Smooth muscle cell (in vitro differentiated cells): Measurements from ENCODE around the gene CERKL. TPM values are rescaled to one million over a fixed set of nuclear protein-coding genes. Genes with fewer than 3 reads are reported as not detected.

Experiments used
- DNase-seq: peaks from one replicate; lab custom pipeline; 2025; ENCODE audit not compliant: unreplicated experiment; lab: John Stamatoyannopoulos, UW
- H2AFZ ChIP-seq: fragments of 200-600 bp; sonication (generic); 2 replicates; pipeline ENCODE4 v1.6.0; 2016; ENCODE audit warnings: antibody characterized with exemption, low read depth, mild to moderate bottlenecking
- H3F3A ChIP-seq: fragments of 200-600 bp; sonication (generic); 2 replicates; pipeline ENCODE4 v1.6.0; 2017; ENCODE audit warnings: antibody characterized with exemption, low read depth
- H3K27ac ChIP-seq: fragments of 200-600 bp; sonication (generic); 2 replicates; pipeline ENCODE4 v1.5.1; 2016; ENCODE audit warnings: low read depth, mild to moderate bottlenecking
- H3K27me3 ChIP-seq: fragments of 200-600 bp; sonication (generic); 2 replicates; pipeline ENCODE4 v1.6.1; 2016; ENCODE audit warnings: low read depth, mild to moderate bottlenecking
- H3K36me3 ChIP-seq: fragments of 200-600 bp; sonication (generic); 2 replicates; pipeline ENCODE4 v1.5.1; 2016; ENCODE audit warnings: low read depth
- H3K4me1 ChIP-seq: fragments of 200-600 bp; sonication (generic); 2 replicates; pipeline ENCODE4 v1.5.1; 2016; ENCODE audit warnings: low read depth
- H3K4me2 ChIP-seq: fragments of 200-600 bp; sonication (generic); 2 replicates; pipeline ENCODE4 v1.6.0; 2016; ENCODE audit warnings: mild to moderate bottlenecking
- H3K4me3 ChIP-seq: fragments of 200-600 bp; sonication (generic); 2 replicates; pipeline ENCODE4 v1.5.1; 2016; ENCODE audit warnings: mild to moderate bottlenecking
- H3K79me2 ChIP-seq: fragments of 200-600 bp; sonication (generic); 2 replicates; pipeline ENCODE4 v1.6.0; 2016; ENCODE audit warnings: low read depth, mild to moderate bottlenecking
- H3K9ac ChIP-seq: fragments of 200-600 bp; sonication (generic); 2 replicates; pipeline ENCODE4 v1.6.0; 2016; ENCODE audit warnings: low read depth
- H3K9me3 ChIP-seq: fragments of 200-600 bp; sonication (generic); replicated peaks from 2 replicates; pipeline ENCODE4 v1.5.1; 2016; ENCODE audit warnings: low read depth
- H4K20me1 ChIP-seq: fragments of 200-600 bp; sonication (generic); 2 replicates; pipeline ENCODE4 v1.6.0; 2016; ENCODE audit warnings: low read depth
- whole genome bisulfite sequencing: methylation state at CpG from one replicate; pipeline ENCODE4 v1.1.7; 2016; ENCODE audit warnings: low lambda C conversion rate; 5-methylcytosine and 5-hydroxymethylcytosine counted together
- polyA plus RNA-seq: library from polyadenylated mRNA; unstranded; fragments of >200 nt; fragmentation: Nextera tagmentation; extraction: Ambion mirVana; gene quantifications from 2 replicates; pipeline ENCODE4 v1.2.1, GENCODE V29; 2016
- total RNA-seq: library from RNA; depleted of rRNA; stranded (reverse); fragments of >200 nt; gene quantifications from 2 replicates; pipeline ENCODE4 v1.2.3, GENCODE V29; 2014
- TF ChIP-seq, protein P1 (sequence below): fragments of 200-600 bp; sonication (generic); IDR thresholded peaks from 2 replicates; pipeline ENCODE4 v1.5.1; 2017; ENCODE audit warnings: borderline replicate concordance, mild to moderate bottlenecking, antibody characterized with exemption; ENCODE audit not compliant: insufficient read depth, poor library complexity, severe bottlenecking

The CERKL gene
- total and polyA plus RNA-seq, 2 experiments from 2014 or later, result 1.4 TPM; not detected in 1

DNA sequence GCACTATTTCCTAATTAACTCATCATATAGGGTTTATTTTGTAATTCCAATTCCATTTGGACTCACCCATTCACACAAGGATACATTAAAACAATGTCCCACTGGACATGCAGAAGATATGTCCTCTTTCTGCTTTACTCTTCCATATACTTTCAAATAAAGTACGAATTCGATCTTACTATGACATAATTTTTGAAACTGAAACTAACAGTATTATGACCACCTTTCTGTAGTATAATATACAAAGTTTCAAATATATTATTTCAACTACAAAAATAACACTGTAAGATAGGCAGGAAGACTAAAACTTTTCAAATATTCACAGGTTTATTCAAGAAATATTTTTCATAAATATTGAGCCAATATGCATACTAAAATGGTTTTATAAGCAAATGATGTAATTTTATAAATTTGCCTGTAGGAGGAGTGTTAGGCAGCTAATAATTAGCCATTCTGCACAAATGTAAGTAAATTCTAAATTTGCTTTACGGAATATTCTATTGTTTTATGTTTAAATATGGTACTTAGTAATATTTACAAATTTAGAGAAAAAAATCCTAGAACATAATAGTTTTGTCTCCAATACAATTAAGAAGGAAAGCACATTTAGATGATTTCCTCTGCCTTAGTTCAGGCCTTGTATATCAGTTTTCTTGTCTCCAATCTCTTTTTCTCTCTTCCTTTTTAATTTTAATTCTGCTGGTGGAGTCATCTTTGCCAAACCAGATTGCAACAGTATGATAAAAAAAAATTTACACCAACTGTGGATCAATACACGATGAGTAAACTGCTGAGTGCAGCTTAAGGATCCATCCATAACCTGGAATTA lies 85.9 kb downstream of the CERKL start:
- Histone ChIP-seq H3K36me3 (no peaks in the 10 kb centered on the region), H3K4me3 (no peak overlapping the region), H2AFZ (no peak overlapping the region), H3K27ac (no peak overlapping the region), H3K9ac (no peak overlapping the region), H4K20me1 (no peaks in the 10 kb centered on the region), H3K4me2 (no peak overlapping the region), H3K79me2 (no peaks in the 10 kb centered on the region), H3K4me1 (no peaks in the 10 kb centered on the region), H3K27me3 (no peaks in the 10 kb centered on the region), H3F3A (no peaks in the 10 kb centered on the region), H3K9me3 (no peaks in the 10 kb centered on the region)
- TF ChIP-seq, protein P1, sequence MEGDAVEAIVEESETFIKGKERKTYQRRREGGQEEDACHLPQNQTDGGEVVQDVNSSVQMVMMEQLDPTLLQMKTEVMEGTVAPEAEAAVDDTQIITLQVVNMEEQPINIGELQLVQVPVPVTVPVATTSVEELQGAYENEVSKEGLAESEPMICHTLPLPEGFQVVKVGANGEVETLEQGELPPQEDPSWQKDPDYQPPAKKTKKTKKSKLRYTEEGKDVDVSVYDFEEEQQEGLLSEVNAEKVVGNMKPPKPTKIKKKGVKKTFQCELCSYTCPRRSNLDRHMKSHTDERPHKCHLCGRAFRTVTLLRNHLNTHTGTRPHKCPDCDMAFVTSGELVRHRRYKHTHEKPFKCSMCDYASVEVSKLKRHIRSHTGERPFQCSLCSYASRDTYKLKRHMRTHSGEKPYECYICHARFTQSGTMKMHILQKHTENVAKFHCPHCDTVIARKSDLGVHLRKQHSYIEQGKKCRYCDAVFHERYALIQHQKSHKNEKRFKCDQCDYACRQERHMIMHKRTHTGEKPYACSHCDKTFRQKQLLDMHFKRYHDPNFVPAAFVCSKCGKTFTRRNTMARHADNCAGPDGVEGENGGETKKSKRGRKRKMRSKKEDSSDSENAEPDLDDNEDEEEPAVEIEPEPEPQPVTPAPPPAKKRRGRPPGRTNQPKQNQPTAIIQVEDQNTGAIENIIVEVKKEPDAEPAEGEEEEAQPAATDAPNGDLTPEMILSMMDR, result peak; percentile 18
- WGBS, result 84% methylated on average over 4 of the region's 4 CpGs
- DNase-seq, result no peak

DNA sequence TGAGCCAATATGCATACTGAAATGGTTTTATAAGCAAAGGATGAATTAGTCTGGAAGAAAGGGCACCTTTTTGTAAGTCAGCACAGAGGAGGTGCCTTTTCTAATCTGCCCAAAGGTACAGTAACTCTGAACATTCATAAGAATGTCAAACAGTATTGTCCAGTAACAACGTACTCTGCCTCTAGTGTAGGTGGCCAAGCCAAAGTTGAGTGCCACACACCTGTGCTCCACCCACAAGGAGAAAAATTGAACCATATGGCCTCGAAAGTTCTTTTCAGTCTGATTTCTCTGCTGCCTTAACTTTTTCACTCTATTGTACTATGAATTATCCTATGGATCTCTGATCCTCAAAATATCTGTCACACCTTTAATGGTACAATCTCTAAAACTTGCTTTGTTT lies 86.8 kb downstream of the CERKL start:
- H3K79me2 ChIP-seq, result no peaks in the 10 kb centered on the region
- H3K4me1 ChIP-seq, result no peaks in the 10 kb centered on the region
- H4K20me1 ChIP-seq, result no peaks in the 10 kb centered on the region
- H3K9ac ChIP-seq, result no peak overlapping the region
- no peak for DNase-seq
- H3K27me3 ChIP-seq, result no peaks in the 10 kb centered on the region
- H3K36me3 ChIP-seq, result no peaks in the 10 kb centered on the region
- no peaks in the 10 kb centered on the region for H3F3A ChIP-seq
- no peak overlapping the region for H2AFZ ChIP-seq
- H3K4me3 ChIP-seq, result no peak overlapping the region
- WGBS, result 94% methylated on average over 2 of the region's 2 CpGs
- no peak overlapping the region for H3K4me2 ChIP-seq
- TF ChIP-seq, protein P1, result no peak
- H3K27ac ChIP-seq, result no peak overlapping the region
- no peaks in the 10 kb centered on the region for H3K9me3 ChIP-seq

DNA sequence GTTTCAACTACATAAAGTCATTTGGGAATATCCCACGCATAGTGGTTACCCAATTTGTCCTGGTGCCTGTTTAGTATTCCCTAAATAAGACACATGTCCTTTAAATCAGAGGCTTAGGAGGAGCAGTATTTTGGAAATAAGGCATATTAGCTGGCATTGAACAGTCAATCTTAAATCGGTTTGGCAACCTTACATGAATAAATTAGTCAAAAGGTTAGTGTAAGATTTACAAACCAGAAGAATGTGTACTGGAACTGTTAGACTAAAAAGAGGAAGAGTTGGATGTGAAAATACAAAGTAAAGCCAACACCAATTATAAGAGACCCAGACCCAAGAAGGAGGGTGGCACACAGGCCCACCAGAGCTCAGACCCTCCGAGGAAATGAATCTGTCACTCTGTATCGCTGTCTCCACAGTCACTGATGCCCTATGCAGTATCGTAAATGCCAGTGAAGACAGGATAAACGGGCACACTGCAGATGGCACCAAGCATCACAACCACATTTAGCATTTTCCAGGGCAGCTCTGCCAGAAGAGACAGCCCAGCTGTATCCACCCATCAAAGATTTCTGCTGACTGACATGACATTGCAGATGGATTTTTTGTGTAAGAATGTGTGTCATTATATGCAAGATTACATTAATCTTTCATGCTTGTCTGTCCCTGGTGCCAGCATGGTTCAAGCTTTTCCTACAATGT lies 90.4 kb downstream of the CERKL start:
- Histone ChIP-seq H3K4me3 (no peak overlapping the region), H3K79me2 (no peaks in the 10 kb centered on the region), H3K27ac (no peak overlapping the region), H3K4me2 (no peak overlapping the region), H3K9me3 (no peaks in the 10 kb centered on the region), H2AFZ (no peak overlapping the region), H3K4me1 (no peaks in the 10 kb centered on the region), H3K9ac (no peak overlapping the region), H3K36me3 (no peaks in the 10 kb centered on the region), H3K27me3 (no peaks in the 10 kb centered on the region), H4K20me1 (no peaks in the 10 kb centered on the region), H3F3A (no peaks in the 10 kb centered on the region)
- DNase-seq, result no peak
- WGBS, result 90% methylated on average over 6 of the region's 6 CpGs
- TF ChIP-seq, protein P1, result no peak
